HG03432 (cell line): ENCODE measurements around the gene OGG1.
"Not testable (repeated sequence)": the region's sequence is repeated elsewhere in the genome, so short reads cannot be mapped to it uniquely, and the experiment has no call there.

Source experiments
- ATAC-seq: cut with Tn5 transposase; IDR thresholded peaks from one replicate; pipeline ENCODE4 v1.9.1; 2021; ENCODE audit warnings: mild to moderate bottlenecking, moderate library complexity; ENCODE audit not compliant: unreplicated experiment

OGG1 gene

DNA sequence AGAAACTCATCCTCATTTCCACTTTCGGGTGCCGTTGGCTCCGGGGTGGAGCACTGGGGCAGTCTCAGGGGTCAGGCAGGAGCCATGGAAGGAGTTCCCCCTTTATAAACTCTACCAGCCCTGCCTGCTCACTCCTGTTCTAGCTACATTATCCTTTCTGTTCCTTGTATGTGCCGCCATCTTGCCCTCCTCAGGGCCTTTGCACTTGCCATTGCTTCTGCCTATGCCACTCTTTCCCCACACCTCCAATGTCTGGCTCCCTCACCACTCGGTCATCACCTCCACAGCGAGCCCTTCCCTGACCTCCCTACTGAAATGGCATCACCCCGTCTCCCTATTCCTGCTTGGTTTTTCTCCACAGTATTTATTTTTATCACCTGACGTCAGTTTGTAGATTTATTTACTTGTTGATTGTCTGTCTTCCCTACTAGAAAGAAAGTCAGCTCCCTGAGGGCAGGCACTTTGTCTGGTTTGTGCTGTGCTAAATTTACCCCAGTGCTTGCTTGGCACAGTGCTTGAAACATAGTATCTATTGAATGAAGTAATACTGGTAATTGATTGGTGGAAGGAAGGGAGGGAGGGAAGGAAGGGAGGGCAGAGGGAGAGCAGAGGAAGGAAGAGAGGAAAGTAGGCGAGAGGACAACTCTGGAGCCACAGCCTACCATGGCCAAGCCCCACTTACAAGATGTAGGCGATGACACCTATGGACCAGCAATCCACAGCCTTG lies 11.2 kb downstream of the OGG1 start:
- no peak for ATAC-seq

DNA sequence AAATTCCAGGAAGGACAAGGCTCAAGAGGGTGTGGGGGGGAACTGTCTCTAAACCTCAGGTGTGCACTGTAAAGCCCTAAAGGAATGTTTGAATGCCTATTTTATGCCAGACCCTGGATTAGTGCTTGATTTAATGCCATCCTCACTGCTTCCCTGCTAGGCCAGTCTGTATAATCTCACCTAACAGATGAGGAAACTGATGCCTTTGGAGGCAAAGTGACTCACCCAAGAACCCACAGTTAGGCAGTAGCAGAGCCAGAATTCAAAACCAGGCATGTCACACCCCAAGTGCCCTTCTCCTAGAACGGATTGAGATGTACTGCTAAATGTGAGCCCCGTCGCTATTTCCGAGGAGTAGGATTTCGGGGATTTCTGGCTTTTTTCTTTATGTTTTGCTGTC lies 12.2 kb downstream of the OGG1 start:
- ATAC-seq = no peak

DNA sequence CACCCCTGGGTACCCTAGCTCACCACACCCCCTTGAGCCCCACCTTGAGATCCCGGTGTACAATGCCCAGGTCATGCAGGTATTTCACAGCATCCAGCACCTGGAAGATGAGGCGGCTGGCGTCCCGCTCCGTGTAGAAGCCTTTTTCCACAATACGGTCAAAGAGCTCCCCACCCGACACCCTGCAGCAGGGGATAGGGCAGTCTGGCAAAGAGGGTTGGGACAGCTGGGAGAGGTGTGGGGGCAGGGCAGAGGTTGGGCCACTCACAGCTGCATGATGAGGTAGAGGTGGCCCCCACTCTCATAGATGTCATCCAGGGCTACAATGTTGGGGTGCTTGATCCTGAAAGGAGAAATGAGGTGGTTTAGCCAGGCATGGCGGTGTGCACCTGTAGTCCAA lies 13.1 kb downstream of the OGG1 start:
- ATAC-seq = no peak

DNA sequence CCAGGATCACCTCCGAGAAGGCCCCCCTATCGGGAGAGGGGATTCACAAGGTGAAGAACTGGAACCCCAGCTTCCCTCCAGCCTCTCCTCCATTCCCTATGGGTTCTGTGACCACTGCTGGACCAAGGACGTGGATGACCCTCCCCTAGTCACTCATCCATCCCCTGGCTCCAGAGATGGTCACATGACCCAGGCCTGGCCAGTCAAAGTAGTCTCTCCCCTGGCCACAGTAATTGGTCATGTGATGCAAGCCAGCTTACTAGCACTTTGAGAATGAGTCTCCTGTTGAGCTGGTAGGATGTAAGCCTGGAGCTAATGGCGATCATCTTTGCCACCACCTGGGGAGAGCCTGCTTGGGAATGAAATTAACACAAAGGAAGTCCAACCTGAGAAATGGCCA lies 16.1 kb downstream of the OGG1 start:
- ATAC-seq = no peak

DNA sequence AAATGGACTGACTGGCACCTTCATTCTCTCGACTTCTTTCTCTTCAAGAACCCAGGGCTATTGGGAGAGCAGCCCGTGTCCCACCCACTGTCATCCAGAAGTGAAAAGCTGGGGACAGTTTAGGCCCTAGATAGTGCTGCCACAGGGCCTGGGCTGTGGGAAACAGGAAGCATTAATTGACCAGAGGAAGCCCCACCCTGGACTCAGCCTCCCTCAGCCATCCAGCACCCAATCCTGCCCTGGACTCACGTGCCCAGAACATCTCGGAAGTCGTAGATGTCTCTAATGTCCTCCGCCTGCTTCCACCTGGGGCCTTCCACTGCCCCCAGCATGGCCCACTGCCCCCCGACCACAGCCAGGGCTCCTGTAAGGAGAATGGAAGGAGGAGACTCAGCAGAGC lies 17.7 kb downstream of the OGG1 start:
- no peak for ATAC-seq

DNA sequence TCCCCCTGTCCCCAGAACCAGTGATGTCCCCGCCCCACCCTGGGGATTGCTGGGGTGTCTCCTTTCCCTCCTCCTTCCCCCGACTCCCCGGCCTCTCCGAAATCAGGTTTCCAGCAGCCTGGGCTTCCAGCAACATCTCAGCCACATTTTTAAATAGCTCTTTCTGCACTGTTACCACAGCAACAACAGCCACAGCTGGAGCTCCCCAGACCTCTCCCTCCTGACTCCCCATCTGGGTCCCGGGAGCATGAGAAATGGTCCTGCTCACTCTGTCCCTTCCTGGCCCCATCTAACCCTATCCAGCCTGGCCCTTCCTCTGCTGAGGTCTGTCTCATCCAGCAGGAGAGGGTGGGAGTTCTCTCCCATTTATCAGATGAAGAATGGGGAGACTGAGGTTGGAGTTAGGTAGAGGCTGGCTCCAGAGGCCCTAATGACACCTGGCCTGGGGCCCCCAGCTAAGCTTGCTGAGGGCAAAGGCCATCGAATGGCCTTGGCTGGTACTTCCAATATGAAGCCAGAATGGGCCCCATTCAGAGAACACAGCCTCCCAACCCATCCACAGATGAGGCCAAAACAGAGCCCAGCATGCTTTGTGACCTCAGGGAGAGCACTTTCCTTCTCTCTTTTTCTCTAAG lies 18.5 kb downstream of the OGG1 start:
- no peak for ATAC-seq

DNA sequence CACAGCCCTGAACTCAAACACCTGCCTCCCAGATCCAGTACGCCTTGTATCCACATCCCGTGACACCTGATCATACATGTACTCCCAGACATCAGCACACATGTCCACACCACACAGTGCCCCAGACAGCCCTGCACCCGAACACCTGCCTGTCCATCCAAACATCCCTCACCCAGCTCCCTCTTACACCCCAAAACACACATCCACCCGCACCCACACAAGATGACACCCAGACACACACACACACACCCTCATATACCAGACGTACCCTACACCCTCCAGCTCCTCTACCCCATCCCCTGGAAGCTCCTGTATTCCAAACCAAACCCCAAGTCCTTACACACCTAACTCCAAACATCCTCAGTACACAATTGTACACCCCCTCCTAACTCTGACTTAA lies 19.3 kb downstream of the OGG1 start:
- ATAC-seq = no peak

DNA sequence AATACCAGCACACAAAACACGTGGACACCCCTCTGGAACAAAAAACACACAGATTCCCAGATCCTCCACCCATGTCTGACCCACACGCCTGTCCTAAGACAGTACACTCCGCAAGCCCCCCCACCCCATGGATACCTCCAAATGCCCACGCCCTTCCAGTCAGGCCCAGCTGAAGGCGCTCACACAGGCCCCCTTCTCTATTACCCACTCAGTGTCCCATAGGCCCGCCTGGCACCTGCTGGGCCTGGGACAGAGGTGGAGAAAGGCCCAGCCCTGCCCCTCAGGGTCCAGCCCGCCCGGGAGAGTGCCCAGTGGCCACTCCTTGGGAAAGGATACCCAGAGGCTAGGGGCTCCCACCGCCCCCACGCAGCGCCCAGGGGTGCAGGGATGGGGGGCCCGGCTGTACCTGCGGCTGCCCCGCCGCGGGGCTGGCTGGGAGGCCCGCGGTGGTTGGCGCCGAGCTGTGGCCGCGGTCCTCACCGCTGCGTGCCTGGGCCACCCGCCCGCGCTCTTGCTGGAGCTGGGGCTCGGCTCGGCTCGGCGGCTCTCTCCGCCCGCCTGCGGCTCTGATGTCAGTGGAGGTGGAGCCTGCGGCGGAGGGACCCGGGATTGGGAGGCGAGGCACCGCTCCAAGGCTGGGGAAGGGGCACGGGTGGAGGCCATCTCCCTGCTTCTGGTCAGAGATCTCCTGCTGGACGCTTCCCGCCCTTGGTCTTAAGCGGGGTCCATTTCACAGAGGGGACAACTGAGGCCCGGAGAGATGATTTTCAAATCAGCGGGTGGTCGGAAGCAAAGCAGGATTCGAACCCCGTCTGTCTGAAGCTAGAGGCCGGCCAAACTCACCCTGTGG lies 19.9 kb downstream of the OGG1 start, which contains the start of gene CAMK1:
Gene CAMK1 (minus strand): TSS at position 522 of the 850 bp plus-strand sequence. CDS start 2,198 bp downstream, outside the sequence.
- peak; percentile 75 for ATAC-seq

DNA sequence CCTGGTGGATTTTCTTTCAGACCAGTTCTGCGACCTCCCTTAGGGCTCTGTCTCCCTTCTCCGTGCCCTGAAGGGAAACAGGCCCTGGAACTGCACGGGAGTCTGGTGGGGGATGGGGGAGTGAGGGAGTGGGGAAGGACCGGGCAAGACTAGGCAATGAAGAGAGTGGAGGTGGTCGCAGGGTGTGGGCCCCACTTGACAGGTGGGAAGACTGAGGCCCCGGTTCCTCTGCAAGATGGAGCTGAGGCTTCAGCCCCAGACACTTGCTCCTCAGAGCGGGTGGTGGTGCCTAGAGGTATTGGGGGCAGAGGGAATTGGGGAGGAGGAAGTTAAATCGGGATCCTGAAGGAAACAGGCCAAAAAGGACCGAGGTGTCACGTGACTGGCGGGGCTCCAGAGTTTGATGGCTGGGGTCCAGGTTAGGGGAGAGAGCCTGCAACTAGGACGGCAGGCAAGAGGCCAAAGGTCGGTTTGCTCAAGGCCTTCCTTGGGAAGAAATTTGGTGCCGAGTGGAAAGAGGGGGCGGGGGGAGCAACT lies 20.6 kb downstream of the OGG1 start:
- no peak for ATAC-seq

DNA sequence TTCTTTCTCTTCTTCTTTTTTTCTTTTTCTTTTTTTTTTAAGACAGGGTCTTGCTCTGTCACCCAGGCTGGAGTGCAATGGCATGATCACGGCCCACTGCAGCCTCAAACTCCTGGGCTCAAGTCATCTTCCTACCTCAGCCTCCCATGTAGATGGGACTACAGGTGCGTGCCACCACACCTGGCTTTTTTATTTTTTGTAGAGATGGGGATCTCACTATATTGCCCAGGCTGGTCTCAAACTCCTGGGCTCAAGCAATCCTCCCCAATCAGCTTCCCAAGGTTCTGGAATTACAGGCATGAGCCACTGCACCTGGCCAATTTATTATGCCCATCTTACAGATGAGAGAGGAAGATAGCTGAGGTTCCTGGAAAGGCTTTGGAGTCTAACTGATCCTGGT lies 21.3 kb downstream of the OGG1 start:
- not testable (repeated sequence) for ATAC-seq

DNA sequence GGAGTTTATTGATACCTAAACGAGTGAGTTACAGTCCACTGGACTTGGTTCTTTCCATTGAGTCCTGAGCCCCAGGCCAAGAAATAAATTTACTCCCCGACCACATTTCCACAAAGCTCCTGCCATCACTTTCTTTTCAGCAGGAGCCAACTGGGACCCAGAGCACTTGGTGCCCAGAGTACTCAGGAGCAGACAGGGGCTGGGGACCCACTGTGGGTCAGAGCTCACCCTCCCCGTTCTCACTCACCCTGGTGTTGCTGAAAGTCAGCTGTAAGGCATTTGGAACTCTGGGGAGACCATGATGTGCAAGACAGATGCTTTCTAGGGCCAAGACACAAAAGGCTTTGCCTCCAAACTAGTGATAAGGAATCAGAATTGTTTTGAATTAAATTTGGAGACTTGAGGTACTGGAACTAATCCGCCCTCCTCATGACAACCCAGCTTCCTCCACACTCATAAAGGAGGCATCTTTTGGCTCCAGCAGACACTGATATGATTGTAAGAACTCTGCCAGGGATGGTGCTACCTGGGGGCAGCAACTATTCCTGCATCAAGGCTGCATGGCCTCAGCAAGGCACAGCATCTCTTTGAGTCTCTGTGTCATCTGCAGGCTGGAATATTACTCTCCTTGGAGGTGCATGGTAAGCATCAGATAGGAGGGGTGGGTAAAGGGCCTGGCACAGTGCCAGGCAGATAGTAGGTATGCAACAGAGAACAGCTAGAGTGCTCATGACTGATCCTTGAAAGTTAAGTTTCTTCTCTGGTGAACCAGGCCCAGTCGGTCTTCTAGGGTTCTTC lies 27.3 kb downstream of the OGG1 start:
- ATAC-seq = no peak

DNA sequence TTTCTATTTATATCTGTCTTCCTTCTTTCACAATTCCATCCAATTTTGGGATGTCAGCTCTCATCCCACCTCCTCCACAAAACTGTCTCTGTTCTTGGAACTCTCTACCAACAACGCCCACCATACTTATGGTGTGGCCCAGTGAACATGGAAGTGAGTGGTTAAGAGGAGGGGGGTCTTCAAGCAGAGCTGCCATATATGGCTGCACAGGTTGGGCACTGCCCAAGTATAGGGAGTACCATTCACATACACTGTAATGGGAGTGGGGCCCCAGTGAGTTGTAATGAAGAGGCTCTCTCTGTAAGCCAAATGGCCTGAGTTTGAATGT lies 27.9 kb downstream of the OGG1 start:
- no peak for ATAC-seq

DNA sequence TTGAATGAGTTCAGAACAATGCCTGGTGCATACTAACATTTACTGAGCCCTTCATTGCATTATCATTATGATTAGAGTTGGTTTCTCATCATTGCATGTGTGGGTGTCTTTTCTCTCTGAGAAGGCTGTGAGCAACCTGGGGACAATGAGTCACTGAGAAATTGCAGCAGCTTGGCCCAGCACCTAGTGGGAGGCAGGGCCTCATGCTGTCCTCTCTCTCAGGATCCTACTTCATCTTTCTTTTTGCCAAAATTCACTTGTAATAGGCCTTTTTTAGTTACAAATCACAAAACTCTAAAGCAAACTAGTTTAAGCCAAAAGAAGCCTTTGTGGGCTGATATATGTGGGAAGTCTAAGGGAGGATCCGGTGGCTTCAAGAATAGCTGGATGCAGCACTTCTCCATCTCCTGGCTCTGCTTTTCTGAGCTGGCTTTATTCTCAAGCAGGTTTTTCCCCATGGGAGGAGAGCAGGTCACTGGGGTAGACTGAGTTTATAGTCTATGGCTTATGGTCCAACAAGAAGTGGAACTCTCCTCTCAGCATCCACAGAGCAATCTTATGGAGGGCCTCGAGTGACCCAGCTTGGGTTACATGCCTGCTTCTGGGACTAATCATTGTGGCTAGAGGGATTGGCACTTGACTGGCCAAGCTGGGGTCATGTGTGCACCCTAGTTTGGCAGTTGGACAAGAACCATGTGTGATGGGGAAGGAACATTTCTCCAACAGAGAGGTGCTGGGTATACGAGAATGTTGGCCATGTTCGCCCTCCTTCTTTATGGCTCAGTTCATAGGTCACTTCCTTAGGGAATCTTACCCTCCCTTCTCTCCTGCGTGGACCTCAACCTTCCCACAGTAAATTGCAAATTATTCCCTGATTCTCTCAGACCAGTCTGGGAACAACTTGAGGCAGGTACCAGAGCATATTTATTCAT lies 28.7 kb downstream of the OGG1 start:
- ATAC-seq = no peak

DNA sequence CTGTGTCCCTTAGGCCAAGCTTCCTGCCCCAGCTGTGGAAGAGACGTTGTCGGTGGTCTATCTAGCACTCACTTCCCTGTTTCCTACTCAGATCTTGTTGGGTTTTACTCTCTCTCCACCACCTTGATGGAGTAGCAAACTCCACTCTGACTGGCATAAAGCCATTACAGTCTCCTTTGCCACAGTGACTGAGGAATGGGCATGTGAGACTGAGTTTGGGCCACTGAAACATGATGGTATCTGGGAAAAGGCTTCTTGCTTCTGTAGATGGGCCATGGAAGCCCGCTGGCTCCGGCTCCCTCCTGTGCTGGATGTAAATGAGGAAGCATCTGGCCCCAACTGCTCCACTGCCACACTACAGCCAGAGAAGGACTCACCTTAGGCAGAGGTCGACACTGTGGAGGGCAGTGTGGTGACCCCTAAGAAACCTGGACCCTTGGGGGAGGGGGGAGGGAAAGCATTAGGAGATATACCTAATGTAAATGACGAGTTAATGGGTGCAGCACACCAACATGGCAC lies 29.4 kb downstream of the OGG1 start:
- ATAC-seq = no peak

DNA sequence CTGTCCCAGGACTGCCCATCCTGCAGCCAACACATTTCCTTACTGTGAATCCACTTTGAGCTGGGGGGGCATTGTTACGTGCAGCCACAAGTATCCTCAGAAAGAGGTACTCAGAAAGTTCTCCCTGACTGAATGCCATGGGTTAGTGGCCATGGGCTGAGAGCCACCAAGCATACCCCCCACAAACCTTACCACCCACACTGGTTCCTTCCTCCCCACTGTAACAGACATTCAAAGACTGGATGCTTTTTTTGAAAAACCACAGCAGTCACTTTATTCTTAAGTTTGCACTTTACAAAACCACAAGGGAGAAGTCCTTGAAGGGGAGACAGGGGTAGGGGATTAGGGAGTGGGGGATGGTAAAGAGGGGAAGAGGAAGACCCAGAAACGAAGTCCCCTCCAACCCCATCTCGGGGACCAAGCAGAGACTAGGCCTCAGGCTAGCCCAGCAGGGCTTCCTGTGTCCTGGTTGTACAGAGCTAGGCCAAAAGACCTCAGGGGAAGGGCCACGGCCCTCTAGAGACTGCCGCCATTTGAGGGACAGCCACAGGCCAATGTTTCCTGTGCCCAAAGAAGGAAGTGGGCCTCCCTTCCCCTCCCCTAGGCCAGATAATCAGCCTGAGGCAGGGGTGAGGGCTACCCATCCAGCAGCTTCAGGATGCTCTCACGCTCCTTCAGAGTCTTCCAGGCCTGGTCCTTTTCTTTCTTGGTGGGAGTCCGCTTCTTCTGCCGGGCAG lies 30.1 kb downstream of the OGG1 start:
- peak; percentile 67 for ATAC-seq

DNA sequence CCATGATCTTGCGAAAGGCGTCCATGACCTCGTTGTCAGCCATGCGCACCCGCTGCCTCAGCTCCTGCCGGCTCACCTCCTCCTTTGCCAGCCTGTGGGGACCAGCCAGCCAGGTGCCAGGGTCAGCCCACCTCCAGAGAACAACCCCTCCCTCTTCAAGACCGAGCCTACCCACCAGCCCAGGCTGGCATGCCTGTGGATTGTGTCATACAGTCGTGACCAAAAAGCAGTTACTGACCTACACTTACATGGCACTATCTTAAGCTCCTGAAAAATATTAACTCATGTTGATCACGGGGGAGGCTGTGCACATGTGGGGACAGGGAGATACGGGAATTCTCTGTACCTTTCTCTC lies 30.7 kb downstream of the OGG1 start:
- peak; percentile 4 for ATAC-seq

DNA sequence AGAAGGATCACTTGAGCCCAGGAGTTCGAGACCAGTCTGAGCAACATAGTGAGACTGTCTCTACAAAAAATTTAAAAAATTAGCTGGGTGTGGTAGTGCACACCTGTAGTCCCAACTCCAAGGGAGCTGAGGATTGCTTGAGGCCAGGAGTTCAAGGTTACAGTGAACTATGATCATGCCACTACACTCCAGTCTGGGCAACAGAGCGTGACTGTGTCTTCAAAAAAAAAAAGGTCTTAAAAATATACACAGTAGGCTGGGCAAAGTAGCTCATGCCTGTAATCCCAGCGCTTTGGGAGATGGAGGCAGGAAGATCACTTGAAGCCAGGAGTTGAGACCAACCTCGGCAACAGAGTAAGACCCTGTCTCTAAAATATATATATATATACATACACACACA lies 31.2 kb downstream of the OGG1 start:
- no peak for ATAC-seq

DNA sequence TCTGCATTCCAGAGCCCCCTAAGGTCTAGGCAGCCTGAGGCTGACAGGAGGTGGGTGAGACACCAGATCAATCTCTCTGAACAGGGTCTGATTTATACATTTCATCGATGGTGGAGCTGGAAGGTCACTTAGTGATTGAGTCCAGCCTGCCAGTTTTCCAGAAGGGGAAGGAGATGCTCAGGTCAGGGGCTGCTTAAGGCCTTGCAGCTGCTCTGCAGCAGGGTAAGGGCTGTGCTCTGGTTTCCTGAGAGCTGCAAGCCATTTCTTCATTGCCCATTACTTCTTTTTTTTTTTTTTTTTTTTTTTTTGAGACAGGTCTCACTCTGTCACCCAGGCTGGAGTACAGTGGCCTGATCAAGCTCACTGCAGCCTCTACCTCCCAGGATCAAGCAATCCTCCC lies 31.8 kb downstream of the OGG1 start:
- ATAC-seq = no peak
